Epidermal melanocyte (primary cell): ENCODE results near the gene YIPF3.
A peak's percentile ranks its signal among the peaks of the same experiment; 100 is the strongest.
"Not testable (repeated sequence)": the region's sequence is repeated elsewhere in the genome, so short reads cannot be mapped to it uniquely, and the experiment has no call there.

ENCODE experiments used
- DNase-seq: peaks from one replicate; pipeline ENCODE4 v3.0.0; 2011; ENCODE audit warnings: low spot score; ENCODE audit not compliant: insufficient read length

The YIPF3 gene

DNA sequence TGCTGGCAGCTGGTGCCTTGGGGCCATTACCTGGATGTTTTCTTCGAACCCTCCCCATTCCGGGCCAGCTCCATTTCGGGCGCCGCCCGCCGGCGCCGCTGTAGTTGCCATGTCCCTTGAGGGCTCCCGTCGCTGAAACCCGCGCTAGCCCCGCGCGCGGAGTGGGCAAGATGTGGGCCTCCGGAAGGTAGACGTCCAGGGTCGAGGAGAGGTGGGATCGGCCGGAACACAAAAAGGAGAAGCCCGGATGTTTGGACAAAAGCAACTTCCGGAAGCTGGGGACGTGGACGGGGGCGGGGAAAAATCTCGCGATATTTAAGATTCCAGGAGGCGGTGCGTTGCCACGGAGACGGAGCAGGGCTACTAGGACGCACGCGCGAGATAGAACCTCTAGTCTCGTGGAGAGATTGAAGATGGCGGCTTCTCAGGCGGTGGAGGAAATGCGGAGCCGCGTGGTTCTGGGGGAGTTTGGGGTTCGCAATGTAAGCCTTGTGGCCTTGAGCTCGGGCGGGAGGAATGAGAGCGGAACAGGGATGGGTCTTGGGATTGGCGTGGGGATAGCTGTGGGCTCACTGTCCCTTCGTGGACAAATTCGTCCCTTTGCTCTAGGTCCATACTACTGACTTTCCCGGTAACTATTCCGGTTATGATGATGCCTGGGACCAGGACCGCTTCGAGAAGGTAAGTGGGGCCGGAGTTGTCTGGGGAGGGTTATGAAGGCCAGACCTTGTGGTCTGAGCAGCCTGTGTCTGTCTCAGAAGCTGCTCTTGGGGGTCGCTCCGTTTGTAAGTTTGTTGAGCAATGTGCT is at the start of gene YIPF3, which contains the start of gene POLR1C:
YIPF3 (minus strand) TSS at position 230 of the 808 bp plus-strand sequence; CDS start at position 111, 119 bp downstream.
POLR1C (plus strand) TSS at position 393 of the 808 bp plus-strand sequence; CDS start at position 414, 21 bp downstream.
- DNase-seq, result peak; percentile 99

DNA sequence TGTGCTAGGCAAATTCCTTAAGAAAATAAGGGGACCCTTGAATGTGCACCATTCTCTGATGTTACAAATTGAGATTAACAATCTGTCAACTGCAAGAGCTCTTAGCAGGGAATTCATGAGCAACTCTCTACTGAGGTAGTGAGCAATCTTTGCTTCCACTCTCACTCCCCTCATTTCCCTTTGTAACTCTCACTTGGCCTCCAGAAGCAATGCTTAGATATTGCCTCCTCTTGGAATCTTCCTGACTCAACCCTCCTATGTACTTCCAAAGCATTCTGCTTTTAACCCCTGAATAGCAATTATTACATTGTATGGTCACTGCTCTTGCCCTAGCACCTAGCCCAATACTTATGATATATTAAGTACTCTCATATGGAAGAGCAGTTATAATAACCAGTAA is 42.6 kb upstream of the YIPF3 start:
- DNase-seq, result no peak

- not testable (repeated sequence) for DNase-seq
Observed at GRCh38 chr6:43557620-43558019, 40.9 kb upstream of the YIPF3 start.

- no peak for DNase-seq
Observed at GRCh38 chr6:43547222-43547621, 30.5 kb upstream of the YIPF3 start.

GRCh38 chr6:43544461-43544860 is 27.7 kb upstream of the YIPF3 start:
- DNase-seq, result no peak

- DNase-seq, result no peak
Observed at GRCh38 chr6:43541774-43542471, 25.2 kb upstream of the YIPF3 start.

DNA sequence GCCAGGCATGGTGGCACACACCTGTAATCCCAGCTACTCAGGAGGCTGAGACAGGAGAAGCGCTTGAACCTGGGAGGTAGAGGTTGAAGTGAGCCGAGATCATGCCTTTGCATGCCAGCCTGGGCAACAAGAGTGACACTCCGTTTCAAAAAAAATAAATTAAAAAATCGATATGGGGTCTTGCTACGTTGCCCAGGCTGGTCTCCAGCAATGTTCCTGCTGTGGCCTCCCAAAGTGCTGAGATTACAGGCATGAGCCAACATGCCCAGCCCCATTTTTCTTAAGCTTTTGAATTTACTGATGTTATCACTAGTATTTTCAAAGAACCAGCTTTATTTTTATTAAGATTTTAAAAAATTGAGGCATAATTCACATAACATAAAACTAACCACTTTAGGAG is 23.8 kb upstream of the YIPF3 start:
- DNase-seq, result no peak

GRCh38 chr6:43539409-43539808 is 22.7 kb upstream of the YIPF3 start:
- DNase-seq, result not testable (repeated sequence)

GRCh38 chr6:43538986-43539385 is 22.3 kb upstream of the YIPF3 start:
- not testable (repeated sequence) for DNase-seq

DNA sequence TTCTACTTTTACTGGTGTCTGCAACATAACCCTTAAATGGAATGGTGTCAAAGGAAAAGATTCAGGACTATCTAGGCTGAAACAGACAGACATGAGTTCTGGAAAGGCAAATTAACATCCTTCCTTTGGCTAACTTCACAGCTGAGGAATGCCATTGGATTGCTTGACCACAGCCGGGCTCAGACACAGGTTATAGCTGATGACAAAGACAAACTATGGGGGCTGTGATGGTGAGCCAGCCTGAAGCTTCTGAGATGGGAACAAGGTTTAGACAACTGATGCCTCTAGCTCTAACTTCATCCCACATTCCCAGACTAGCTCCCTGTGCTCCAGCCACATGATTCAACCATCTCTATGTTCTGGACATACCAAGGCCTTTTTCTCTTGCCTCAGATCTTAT is 15.5 kb upstream of the YIPF3 start:
- no peak for DNase-seq

- DNase-seq, result no peak
Observed at GRCh38 chr6:43524483-43524961, 7.8 kb upstream of the YIPF3 start.

GRCh38 chr6:43523284-43523683 is 6.6 kb upstream of the YIPF3 start:
- no peak for DNase-seq

- no peak for DNase-seq
Observed at GRCh38 chr6:43522547-43523261, 6.0 kb upstream of the YIPF3 start.

GRCh38 chr6:43521836-43522235 is 5.1 kb upstream of the YIPF3 start:
- no peak for DNase-seq

DNA sequence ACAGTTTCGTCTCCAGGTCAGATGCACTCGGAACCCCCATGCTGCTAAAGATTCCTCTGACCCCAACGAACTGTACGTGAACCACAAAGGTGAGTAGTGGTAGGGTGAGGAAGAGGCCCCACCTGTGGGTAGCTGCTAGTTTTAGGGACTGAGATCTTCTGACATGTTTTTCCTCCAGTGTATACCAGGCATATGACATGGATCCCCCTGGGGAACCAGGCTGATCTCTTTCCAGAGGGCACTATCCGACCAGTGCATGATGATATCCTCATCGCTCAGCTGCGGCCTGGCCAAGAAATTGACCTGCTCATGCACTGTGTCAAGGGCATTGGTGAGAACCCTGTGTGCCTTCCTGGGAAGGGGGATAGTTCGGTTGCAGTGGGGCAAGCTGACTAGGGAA is 3.4 kb upstream of the YIPF3 start:
- DNase-seq, result no peak

DNA sequence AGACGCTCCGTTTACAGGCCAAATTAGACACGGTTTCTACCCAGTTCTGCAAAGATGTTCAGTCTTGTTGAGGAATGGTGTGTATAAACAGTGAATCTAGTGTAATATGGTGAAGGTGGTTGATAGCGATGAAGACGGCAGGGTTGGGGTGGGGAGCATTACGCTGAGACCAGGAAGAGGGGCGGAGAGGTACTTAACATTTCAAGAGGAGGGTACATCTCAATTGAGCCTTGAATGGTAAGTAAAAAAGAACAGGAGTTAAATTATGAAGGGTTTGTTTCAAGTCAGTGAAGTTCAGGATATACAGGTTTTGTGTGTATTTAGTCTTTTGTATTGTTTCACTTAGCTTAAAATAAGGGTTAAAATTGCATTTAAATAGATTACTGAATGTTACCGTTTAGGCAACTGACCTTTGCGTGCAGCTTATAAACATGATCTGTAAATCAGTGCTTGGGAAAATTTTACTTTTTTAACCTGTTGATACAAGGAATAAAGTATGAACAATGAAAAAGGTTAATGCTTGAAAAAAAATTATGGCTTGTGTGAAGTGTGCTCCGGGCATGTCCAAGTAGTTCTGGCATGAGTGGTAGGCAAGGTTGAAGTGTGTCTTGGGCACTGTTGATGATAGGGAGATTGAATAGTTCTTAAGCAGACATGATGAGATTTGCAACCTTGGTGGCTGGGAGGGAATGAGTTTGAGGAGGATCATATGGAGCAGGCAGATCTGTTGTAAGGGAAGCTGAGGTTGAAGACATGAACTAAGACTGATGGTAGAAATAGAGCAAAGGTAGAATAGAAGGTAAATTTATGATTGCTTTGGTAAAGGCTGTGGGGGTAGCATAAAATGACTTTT is 1.0 kb upstream of the YIPF3 start:
- no peak for DNase-seq

GRCh38 chr6:43516367-43516696 is 394 bp downstream of the YIPF3 start:
- no peak for DNase-seq

GRCh38 chr6:43515808-43516207 is 918 bp downstream of the YIPF3 start:
- DNase-seq, result no peak

GRCh38 chr6:43511824-43512415 is 4.8 kb downstream of the YIPF3 start:
- no peak for DNase-seq

DNA sequence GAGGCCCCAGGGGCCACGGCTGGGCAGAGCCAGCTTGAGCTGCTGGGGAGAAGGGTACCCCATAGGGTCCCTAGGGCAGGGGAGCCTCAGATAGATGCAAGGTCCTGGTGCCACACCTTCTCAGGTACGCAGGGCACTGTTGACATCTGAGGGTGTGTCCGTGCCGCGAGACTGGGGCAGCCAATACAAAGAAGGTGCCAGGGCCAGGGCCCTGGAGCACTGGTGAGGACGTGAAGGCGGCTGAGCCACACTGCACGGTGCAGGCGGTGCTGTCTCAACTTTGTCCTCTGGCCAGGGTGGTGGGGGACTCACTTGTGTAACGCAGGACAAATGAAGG is 5.9 kb downstream of the YIPF3 start:
- no peak for DNase-seq
